H1 (cell line): Measurements from ENCODE around the gene OSBPL2. TPM values are rescaled to one million over a fixed set of nuclear protein-coding genes. Genes with fewer than 3 reads are reported as not detected.

Experiments
- GABPA ChIP-seq: IDR thresholded peaks from 2 replicates; pipeline ENCODE4 v1.6.1; 2011; ENCODE audit warnings: mild to moderate bottlenecking, low read length, moderate library complexity, borderline replicate concordance; ENCODE audit not compliant: insufficient read depth
- HDAC2 ChIP-seq, 2 experiments: fragments of 300-600 bp in 1 of 2; sonication (generic) in 1 of 2; IDR thresholded peaks; 2 replicates each; pipeline ENCODE4 v1.6.1; 2011 to 2012; ENCODE audit warnings: low read depth in 2 of 2, low read length in 2 of 2, mild to moderate bottlenecking in 2 of 2, moderate library complexity in 2 of 2, borderline replicate concordance in 1 of 2, inconsistent platforms in 1 of 2
- polyA plus RNA-seq, 7 experiments: library from polyadenylated mRNA; depleted of rRNA in 3 of 7; stranded (reverse) in 5 of 7; unstranded in 2 of 7; fragments of >200 nt in 5 of 7; fragments of 200-250 nt in 2 of 7; gene quantifications; 1 replicate in 5 of 7; 2 replicates in 1 of 7; 4 replicates in 1 of 7; pipeline versions ENCODE4 v1.2.1 to v1.2.3, GENCODE V29; 2011 to 2013; ENCODE audit warnings: missing spikeins in 2 of 7, mixed read lengths in 2 of 7
- total RNA-seq: library from RNA; stranded (reverse); fragmentation: NEBNext Ultra II Directional; extraction: Animal tissue kit (Norgen Biotek cat#: 25700); gene quantifications from 2 replicates; pipeline ENCODE4 v1.2.1, GENCODE V29; 2021

The OSBPL2 gene
- total and polyA plus RNA-seq, 2 of the 8 experiments (the other 6 are each of a cell fraction or from before 2014, with no cell fraction given) = 11.7 to 42.4 TPM

GRCh38 chr20:62196286-62196685, 42.0 kb upstream of the OSBPL2 start (continued):
- TF ChIP-seq HDAC2 (IDR thresholded peaks at IDR 0.05; ENCODE audit: borderline replicate concordance in 1 of 2, low read depth in 2 of 2, low read length in 2 of 2) (no peak), GABPA (no peak)
